GM21423 (cell line): ENCODE measurements around the gene FSIP2.
"Not testable (repeated sequence)": the region's sequence is repeated elsewhere in the genome, so short reads cannot be mapped to it uniquely, and the experiment has no call there.

Experiments used
- ATAC-seq: cut with Tn5 transposase; IDR thresholded peaks from one replicate; pipeline ENCODE4 v1.9.1; 2021; ENCODE audit warnings: mild to moderate bottlenecking, moderate library complexity; ENCODE audit not compliant: unreplicated experiment

Gene FSIP2

DNA sequence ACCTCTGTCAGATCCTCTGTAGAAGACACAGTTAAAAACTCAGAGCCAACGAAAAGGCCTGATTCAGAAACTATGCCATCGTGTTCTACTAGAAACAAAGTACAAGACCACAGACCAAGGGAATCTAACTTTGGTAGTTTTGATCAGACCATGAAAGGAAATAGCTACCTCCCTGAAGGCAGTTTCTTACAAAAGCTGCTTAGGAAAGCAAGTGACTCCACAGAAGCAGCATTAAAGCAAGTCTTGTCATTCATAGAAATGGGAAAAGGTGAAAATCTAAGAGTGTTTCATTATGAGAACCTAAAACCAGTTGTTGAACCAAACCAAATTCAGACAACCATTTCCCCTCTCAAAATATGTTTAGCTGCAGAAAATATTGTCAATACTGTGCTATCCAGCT lies 58.2 kb downstream of the FSIP2 start:
- ATAC-seq, result no peak

DNA sequence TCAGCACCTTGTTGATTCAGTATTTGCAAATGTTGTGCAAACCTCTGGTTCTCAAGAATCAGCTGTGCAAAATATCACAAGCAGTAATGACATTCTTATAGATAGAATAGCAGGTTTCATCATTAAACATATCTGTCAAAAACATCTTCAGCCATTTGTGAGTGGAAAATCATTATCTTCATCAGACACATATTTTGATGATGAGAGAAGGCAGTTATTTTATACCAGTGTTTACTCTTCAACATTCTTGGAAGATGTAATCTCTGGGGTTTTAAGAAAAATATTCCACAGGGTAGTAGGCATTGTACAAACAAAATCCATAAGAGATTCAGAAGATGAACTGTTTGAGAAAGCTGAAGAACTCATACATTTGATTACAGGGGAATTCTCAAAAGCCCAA lies 64.3 kb downstream of the FSIP2 start:
- no peak for ATAC-seq

GRCh38 chr2:185806783-185807182 lies 68.2 kb downstream of the FSIP2 start:
- no peak for ATAC-seq

DNA sequence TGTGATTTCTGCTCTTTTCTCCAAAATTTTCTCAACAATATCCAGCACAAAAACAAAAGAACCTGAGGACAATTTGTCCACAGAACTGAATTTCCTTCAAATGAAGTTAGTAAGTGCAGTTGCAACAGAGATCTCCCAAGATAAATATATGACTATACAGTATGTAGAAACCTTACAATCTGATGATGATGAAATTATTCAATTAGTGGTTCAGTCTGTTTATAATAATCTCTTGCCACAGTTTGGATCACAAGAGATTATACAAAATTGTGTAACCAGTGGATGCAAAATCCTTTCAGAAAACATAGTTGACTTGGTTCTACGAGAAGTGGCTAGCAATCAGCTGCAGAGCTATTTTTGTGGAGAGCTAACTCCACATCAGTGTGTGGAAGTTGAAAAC lies 68.7 kb downstream of the FSIP2 start:
- no peak for ATAC-seq

GRCh38 chr2:185811580-185811979 lies 73.0 kb downstream of the FSIP2 start:
- no peak for ATAC-seq

- no peak for ATAC-seq
Observed at GRCh38 chr2:185813707-185814106, 75.1 kb downstream of the FSIP2 start.

DNA sequence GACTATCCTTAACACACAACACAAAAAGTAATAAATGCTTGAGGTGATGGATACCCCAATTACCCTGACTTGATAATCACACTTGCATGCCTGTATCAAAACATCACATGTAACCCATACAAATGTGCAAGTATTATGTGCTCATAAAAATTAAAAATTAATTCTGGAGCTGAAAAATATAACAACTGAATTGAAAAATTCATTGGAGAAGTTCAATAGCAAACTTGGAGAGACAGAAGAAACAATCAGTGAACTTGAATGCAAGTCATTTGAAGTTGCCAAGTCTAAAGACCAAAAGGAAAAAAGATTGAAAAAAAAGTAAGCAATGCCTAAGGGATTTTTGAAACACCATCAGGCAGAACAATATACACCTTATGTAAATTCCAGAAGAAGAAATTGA lies 79.4 kb downstream of the FSIP2 start:
- no peak for ATAC-seq

- ATAC-seq, result no peak
Observed at GRCh38 chr2:185821467-185821866, 82.9 kb downstream of the FSIP2 start.

DNA sequence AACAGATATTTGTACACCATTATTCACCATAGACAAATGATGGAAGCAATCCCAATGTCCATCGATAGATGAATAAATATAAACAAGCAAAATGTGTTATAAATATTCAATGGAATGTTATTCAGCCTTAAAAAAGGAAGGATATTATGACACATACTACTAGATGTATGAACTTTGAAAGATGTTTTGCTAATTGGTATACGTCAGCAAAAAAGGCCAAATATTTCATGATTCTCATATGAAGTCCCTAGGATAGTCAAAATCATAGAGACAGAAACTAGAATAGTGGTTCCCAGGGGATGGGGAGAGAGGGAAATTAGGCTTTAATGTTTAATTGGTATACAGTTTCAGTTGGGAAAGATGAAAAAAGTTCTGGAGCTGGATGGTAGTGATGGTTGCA lies 85.2 kb downstream of the FSIP2 start:
- ATAC-seq, result no peak

DNA sequence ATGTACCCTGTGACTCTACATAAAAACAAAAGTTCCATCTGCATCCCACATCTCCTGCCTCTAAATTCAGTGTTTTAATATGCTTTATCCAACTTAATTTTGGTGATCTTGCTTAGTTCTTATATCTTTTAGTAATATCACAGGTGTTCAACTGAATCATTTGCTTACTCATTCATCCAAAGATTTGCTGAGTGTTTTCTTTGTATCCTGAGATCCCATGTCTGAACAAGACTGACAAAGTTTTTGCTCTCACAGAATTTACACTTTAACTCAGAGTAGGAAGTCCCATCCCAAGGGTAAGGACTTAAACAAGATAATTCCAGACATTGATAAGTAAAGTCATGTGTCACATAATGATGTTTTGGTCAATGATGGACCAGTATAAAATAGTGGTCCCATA lies 87.0 kb downstream of the FSIP2 start:
- no peak for ATAC-seq

DNA sequence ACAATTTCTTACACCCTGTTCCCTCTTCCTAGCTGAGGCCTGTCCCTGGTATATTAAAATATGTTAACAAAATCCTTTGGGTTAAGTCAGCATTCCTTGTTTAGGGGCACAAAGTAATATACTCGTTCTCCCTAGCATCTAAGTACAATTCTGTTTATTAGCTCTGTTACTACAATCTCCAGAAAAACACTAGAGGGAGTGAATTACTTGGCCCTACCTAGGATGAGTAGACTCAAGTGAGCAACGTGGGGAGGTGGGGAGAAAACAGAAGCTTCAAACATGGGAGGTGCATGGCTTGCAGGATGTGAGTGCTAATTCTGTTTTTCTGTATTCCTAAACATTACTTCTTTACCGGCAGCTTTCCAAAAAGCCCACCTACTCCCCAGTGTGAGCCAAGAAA lies 89.7 kb downstream of the FSIP2 start:
- no peak for ATAC-seq

DNA sequence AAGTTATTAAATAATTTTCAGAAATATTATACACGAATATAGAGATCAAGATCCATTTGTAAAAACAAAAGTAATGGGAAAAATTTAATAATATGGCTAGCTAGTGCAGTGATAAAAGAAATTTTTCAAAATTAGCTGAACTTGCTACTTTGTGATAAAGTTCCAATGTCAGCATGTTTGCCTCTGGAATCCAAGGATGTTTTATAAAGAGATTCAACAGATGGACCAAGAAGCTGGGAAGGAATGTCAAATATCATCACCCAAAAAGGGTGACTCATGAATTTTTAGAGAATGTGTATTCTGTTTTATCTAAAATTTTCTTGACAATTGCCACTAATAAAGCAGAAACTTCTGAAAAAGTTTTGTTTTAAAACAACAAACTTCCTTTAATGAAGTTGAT lies 95.3 kb downstream of the FSIP2 start:
- no peak for ATAC-seq

GRCh38 chr2:185835974-185836373 lies 97.4 kb downstream of the FSIP2 start:
- ATAC-seq, result no peak

GRCh38 chr2:185854885-185855284 lies 116.3 kb downstream of the FSIP2 start:
- no peak for ATAC-seq

GRCh38 chr2:185857691-185858090 lies 119.1 kb downstream of the FSIP2 start:
- ATAC-seq, result no peak

- ATAC-seq, result no peak
Observed at GRCh38 chr2:185859506-185859905, 120.9 kb downstream of the FSIP2 start.

DNA sequence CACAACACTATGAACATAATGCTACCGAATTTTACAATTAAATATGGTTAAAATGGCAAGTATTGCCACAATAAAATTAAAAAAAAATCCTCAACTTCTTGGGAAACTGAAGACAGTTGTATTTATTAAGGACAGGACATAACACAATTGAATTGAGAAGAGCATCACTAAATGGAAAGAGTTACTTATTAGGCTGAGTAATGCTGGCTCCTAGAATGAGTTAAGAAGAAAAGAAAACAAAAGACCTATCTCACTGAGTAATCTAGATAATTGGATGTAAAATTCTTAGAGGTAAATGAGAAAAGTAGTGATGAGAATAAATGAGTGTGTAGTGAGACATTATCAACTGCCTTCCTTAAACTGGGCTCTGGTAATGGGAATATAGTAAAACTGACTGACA lies 121.7 kb downstream of the FSIP2 start:
- no peak for ATAC-seq

- no peak for ATAC-seq
Observed at GRCh38 chr2:185862657-185863398, 124.2 kb downstream of the FSIP2 start.

GRCh38 chr2:185864468-185865260 lies 126.1 kb downstream of the FSIP2 start:
- ATAC-seq, result not testable (repeated sequence)

- no peak for ATAC-seq
Observed at GRCh38 chr2:185875136-185875931, 136.7 kb downstream of the FSIP2 start.

GRCh38 chr2:185876234-185876633 lies 137.6 kb downstream of the FSIP2 start:
- ATAC-seq, result no peak

GRCh38 chr2:185880396-185880795 lies 141.8 kb downstream of the FSIP2 start:
- ATAC-seq, result no peak
